ENCODE data around the gene SIGMAR1.
"Not testable (repeated sequence)": the region's sequence is repeated elsewhere in the genome, so short reads cannot be mapped to it uniquely, and the experiment has no call there.

The SIGMAR1 gene

DNA sequence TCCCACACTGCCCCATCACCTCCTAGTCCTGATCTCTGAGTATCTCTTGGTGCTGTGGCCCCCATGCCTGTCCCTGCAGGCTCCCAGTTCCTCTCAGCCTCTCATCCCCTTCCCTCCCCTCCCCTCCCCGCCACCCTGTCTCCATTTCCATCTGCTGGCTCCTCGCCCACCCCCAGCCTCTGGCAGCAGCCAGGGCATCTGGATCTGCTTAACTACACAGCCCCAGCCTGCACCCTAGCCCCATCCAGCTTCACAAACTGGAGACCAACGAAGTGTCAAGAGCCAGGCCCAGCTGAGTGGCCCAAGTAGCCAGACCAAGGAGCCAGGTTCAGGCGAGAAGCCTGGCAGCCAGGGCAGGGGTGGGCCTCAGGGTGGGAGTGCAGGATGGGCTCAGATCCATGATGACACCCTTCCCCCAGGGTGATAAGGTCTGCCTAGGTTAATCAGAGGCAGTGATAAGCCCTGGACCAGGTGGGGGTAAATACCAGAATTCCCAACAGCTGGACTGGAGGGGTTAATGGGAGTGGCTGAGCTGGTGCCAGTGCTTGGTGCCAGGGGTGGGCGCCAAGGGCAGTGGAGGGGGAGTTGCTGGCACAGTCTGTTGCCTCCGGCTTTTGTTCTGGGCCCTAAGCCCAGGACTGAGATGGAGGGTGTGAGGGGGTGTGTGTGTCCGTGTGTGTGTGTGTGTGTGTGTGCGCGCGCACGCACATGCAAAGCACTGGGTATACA is 16.9 kb upstream of the SIGMAR1 start:
- peak; percentile 39 for DNase-seq (ENCODE audit: low spot score)

DNA sequence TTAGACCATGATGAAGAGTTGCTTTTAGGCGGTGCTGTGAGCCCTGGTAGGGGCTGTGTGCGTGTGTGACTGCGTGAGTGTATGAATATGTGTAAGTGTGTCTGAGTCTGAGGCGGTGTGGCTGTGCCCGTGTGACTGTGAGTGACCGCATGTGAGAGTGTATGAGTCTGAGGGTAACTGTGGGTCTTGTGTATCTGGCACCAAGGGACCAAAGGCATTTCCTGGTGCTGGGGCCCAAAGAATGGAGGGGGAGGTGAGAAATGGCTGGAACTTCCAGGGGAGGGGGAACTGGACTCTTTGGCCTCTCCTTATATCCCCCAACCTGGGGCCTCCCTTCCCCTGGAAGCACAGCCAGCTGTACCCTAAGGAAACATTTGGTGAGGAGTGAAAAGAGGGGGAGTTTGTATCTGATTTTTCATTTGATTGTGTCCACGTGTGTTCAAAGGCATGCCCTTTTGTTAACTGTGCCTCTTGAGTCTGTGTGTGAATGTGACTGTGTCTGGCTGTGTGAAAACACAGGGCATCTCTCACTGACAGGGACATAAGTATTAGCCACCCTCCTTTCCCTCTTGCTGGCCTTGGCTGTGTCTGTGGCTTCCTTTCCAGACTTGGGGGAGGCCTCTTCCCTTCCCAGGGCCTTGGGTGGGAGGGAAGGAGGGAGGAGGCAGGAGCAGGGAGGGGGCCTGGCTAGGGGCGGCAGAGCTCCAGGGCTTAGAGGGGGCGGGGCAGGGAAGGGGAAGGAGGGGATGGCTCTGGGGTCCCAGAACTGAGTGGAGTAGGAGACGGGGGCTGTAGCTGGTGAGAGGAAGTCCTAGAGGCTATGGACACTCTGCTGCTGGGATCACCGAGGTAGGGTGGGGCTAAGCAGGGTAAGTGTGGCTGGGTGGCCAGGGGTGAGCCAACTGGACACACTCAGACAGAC is 15.8 kb upstream of the SIGMAR1 start:
- peak; percentile 55 for DNase-seq (ENCODE audit: low spot score)

DNA sequence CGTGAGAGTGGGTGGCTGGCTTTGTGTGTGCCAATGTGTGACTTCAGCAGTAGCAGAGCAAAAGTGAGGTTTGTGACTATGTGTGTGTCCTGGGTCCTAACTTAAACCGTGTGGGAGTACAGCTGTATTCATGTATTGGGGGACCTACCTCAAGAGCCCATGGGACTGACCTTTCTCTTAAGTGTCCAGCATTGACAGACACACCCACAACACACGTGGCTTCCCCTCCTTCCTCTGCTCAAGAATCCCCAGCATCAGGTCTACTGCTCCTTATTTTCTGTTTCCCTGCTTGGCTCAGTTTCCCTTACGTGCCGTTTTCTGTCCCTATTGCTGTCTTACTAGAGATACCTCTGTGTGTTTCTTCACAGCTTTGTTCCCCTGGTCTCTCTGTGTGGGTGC is 15.0 kb upstream of the SIGMAR1 start:
- peak; percentile 42 for DNase-seq (ENCODE audit: low spot score)

DNA sequence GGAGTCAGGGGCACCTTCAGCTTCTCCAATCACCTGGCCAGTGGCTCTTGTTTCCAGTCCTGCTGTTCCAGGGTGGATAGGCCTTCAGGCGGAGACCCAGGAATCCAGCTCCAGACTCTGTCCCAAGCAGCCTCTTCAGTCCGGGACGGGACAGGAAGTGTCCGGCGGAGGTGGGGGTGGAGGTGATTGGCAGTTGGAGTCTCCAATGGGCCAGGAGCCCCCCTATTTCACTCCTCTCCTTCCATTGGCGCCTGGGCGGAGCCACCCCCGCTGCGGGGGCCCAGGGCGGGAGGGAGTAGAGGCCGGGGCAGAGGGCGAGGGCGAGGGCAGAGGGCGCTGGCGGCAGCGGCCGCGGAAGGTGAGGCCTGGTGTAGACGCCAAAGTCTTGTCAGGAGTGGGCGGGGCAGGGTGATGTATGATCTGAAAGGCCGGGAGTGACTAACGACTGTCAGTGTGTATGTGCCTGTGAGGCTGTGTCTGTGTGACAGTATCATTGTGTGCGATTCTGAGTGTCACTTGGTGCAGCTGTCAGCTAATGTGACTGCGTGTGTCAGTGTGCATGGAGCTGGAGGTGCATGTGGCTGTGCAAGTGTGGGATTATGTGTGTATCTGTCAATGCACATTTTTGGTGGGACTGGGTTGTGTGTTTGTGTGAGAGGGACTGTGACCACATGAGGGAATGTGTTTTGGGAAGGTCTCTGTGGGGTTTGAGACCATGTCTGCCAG is 14.5 kb upstream of the SIGMAR1 start, which contains the start of gene IL11RA:
IL11RA (plus strand) TSS at position 310 of the 726 bp plus-strand sequence. CDS start 3,033 bp downstream, outside the sequence.
- DNase-seq (ENCODE audit: low spot score), result peak; percentile 94

DNA sequence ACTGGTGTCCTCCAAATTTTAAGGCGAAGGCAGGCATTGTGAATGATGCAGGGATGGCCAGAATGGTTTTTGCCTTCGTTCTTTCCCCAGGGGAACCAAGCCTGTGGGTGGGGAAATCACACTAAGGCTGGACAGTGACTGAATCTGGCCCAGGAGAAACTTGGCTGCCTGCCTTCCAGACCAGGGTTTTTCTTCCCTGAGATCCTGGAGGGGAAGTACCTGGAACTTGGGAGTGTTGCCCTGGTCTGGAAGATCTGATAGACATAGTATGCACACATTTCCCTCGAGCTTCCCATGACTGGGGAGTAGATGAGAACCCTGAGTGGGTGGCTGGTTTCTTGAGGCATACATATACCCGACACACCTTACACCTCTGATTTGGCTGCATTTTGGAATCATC is 13.7 kb upstream of the SIGMAR1 start:
- DNase-seq (ENCODE audit: low spot score), result no peak

DNA sequence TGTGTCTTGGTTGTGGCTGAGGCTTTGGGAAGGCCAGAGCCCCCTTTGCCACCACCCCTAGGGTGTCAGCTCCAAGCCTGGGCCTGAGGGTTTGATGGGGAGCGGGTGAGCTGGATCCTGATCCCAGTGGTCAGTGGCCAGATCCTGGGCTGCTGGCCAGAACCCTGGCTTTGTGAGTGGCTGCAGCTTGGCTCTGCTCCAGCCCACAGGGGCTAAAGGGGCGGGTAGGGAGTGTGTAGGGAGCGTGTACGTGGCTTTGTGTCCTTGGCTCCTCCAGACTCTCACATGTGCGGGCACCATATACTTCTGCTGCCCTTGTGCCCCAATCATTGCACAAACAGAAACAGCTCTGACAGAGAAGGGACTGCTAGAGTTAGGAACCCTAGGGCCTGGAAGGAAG is 13.2 kb upstream of the SIGMAR1 start:
- DNase-seq (ENCODE audit: low spot score), result peak; percentile 39

DNA sequence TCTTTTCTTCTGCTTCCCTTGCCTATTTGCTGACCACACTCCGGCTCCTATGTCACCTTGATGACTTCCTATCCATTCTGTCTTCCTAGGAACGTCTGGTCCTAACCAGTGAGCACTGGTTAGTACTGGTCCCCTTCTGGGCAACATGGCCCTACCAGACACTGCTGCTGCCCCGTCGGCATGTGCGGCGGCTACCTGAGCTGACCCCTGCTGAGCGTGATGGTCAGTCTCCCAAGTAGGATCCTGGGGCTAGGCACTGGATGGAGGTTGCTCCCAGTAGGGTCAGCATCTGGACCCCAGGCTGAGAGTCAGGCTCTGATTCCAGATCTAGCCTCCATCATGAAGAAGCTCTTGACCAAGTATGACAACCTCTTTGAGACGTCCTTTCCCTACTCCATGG is 11.1 kb upstream of the SIGMAR1 start:
- DNase-seq (ENCODE audit: low spot score), result peak; percentile 34

DNA sequence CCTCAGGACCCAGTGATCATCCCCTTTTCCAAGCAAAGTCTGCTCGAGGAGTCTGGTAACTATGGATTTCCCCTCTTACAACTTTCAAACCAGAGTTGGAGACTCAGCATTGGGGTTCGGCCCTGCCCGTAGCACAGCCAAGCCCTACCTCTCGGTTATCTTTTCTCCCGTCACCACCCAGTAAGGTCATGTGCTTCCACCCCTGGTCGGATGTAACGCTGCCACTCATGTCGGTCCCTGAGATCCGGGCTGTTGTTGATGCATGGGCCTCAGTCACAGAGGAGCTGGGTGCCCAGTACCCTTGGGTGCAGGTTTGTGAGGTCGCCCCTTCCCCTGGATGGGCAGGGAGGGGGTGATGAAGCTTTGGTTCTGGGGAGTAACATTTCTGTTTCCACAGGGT is 10.1 kb upstream of the SIGMAR1 start:
- DNase-seq (ENCODE audit: low spot score), result no peak

DNA sequence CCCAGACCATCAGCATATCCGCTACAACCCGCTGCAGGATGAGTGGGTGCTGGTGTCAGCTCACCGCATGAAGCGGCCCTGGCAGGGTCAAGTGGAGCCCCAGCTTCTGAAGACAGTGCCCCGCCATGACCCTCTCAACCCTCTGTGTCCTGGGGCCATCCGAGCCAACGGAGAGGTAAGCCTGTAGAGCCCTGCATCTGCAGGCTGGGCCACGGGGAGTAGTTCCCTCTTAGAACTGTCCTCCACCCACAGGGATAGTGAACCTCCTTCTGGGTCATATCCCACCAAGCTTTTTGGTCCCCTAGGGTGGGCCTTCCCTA is 9.5 kb upstream of the SIGMAR1 start:
- no peak for DNase-seq (ENCODE audit: low spot score)

DNA sequence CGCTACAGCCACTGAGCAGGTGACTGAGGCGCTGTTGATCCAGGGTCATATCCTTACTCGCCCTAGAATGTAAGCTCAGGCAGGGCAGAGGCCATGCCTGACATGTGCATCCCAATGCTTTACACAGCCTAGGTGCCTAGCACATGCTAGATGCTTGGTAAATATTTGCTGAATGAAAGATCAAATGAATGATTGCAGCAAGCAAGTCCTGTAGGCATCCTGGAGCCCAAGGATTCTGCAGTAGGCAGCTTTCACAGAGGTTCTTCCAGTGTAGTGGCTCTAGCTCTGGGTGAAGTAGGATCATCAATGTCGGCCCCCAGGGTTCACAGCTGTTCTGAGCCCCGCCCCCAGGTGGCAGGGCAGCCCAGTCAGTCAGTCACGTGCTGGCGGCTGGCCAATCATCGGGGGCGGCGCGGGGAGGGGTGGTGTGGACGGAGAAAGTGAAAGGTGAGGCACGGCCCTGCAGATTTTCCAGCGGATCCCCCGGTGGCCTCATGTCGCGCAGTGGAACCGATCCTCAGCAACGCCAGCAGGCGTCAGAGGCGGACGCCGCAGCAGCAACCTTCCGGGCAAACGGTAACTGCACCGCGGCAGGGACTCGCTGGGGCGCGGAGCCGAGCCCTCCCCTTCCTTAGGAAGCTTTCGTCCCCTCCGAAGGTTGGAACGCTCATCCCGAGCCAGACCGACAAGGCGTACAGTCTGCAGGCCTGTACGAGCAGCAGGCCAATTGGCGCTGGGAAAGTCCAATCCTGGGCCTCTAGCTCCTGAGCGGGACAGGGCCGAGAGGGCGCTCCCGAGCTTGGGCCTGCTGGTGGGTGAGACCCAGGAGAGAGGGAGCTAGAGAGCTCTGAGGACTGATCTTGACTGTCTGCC is 8.9 kb upstream of the SIGMAR1 start, which contains the start of gene GALT:
GALT (plus strand) TSS at position 465 of the 873 bp plus-strand sequence; CDS start at position 495, 30 bp downstream.
- peak; percentile 97 for DNase-seq (ENCODE audit: low spot score)

DNA sequence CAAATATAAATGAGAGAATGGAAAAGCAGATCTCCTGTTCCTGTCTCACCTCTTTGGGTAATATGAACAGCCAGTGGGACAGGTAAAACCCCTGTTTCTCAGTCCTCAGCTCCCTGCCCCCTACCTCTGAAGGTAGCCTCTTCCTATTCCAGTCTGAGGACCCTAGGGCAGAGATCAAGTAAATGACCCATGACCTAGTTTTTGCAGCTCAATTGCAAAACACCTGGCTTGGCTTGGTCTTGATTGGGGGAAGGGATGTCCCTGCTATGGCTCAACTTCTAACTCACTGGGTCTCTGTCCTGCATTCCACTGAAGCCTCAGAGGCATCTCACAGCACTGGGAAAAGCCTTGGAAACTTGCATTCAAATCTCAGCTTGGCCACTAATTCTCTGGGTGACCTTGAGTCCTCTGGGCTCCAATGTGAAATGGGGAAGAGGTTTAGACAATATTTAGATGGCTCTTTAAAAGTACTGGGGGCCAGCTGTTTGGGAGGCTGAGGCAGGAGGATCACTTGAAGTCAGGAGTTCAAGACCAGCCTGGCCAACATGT is 7.3 kb upstream of the SIGMAR1 start:
- no peak for DNase-seq (ENCODE audit: low spot score)

DNA sequence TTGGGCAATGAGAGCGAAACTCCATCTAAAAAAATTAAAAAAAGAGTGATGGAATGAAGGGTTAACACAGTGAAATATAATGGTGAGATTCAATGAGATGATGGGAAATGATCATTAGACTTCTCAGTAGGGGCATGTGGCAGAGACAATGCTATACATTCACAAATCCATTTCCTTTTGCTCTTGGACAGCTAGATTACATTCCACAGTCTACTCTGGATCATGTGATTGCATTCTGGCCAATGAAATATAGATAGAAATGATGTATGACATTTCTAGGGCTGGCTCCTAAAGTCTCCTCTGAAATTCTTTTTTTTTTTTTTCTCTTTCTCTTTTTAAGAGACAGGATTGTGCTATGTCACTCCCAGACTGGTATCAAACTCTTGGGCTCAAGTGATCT is 5.1 kb upstream of the SIGMAR1 start:
- no peak for DNase-seq (ENCODE audit: low spot score)

DNA sequence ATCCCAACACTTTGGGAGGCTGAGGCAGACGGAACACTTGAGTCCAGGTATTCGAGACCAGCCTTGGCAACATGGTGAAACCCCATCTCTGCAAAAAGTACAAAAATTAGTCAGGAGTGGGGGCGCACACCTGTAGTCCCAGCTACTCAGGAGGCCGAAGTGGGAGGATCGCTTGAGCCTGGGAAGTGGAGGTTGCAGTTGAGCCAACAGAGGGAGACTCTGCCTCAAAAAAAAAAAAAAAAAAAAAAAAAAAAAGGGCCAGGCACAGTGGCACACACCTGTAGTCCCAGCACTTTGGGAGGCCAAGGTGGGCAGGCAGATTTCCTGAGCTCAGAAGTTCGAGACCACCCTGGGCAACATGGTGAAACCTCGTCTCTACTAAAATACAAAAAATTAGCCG is 1.7 kb upstream of the SIGMAR1 start:
- not testable (repeated sequence) for DNase-seq (ENCODE audit: low spot score)

DNA sequence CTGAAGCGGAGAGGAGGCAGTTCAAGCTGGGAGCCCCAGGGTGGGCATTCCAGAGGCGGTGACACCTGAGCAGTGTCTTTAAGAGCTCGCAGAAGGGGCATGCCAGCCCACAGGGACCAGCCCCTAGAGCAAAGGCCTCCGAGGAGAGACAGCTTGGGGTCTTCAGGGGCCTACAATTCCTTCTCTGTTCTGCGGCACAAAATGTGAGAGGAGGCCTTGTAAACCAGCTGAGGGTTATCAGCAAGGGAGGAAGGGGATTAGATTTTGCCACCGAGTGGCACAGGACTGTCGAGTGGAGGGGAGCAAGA is 505 bp upstream of the SIGMAR1 start:
- no peak for DNase-seq (ENCODE audit: low spot score)

DNA sequence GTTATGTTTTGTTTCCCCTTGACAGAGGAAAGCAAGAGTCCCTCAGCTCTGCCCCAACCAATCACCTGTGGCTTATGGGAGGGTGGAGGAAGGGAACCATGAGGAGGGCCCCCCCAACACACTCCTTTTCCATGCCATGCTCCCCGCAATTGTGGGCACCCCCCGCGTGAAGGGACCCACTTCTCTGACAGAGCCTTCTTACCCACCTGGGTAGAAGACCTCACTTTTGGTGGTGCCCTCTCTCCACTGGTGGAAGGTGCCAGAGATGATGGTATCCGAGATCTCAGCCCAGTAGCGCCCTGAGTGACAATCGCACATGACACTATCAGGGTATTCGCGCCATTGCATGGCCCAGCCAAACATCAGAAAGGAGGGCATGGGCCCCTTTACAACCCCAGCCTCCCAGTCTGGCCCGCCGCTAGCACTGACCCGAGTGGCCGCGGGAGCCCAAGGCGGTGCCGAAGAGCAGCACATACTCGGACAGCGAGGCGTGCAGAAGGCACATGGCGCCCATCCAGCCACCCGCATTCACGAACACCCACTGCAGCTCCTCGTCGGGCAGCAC is 714 bp downstream of the SIGMAR1 start:
- no peak for DNase-seq (ENCODE audit: low spot score)

DNA sequence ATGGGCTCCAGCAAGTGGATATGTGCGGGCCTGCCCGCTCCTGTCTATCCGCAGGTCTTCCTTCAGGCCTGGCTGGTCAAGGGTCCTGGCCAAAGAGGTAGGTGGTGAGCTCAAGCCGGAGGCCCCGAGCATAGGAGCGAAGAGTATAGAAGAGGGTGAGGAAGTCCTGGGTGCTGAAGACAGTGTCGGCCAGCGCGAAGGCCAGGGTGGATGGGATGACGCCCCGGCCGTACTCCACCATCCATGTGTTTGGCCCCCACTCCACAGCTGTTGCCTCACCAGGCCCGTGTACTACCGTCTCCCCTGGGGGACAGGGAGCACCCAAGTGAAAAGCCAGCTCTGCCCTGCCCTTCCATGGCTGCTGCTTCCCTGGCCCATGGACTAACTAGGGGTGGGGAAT is 2.0 kb downstream of the SIGMAR1 start:
- no peak for DNase-seq (ENCODE audit: low spot score)

DNA sequence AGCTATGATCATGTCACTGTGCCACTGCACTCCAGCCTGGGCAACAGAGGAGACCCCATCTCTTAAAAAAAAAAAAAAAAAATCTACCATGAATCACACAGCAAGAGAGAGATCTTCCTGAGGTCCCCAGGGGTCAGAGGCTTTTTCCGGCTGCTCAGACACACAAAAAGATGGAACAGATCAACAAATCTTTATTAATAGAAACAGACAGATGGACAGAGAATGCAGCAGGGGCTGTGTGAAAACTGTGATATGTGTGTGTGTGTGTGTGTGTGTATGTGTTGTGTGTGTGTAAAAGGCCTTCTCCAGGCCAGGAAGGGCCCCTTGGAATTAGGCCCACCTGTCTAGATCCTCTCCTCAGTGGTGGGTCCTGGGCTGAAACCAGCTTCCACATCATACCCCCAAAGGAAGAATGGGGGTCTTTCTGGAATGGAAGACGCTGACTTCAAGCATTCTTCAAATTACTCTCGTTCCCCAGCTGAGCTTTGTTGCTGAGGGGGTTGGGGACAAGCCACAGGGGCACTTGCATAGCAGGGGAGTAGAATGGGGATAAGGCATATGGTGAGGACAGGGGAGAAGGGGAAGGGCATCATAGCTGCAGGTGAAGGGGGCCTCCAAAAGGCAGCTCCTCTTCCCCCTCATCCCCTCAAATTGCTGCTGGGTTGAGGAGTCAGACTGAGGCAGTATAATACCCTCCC is 2.9 kb downstream of the SIGMAR1 start:
- no peak for DNase-seq (ENCODE audit: low spot score)

DNA sequence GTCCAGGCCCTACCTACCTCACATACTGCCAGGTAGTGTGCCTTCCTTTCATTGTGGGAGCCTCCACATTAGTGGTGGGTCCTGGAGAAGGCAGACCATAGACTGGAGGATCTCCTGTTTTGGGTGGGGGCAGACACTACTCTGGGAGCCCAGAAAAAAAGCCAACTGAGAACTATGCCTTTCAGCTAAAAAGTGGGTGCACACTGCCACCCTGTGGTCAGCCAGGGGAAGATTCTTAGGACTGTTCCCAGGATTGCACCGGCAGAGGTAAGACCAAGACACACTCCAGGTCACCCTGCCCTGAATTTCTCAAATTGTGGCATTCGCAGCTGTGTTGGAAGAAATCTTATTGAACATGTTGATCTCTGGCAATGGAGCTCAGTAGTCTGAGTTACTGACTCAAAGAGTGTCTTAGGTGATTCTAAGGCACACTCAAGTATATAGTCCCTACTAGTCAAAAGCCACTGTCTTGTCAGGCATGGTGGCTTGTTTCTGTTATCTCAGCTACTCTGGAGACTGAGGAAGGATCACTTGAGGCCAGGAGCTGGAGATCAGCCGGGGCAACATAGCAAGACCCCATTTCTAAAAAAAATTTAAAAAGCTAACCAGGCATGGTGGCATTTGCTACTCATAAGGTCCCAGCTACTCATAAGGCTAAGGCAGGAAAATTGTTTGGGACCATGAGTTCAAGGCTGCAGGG is 3.6 kb downstream of the SIGMAR1 start:
- DNase-seq (ENCODE audit: low spot score), result peak; percentile 82

DNA sequence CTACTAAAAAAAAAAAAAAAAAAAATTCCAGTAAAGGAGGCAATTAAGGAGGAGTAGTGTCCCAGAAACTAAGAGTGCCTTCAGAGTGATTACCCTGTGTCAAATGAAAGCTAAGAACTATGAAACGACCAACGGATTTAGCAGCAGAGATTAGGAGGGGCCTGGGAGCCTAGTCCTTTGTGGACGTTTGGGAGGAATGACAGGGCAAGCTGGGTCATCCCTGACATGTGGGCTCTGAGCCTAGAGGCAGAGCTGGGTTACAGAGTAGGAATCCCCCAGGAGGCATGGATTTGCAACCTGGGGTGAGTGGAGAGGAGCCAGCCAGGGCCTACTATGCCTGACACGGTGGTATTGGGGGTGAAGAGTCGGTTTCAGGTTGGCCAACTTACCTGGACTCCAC is 4.4 kb downstream of the SIGMAR1 start:
- DNase-seq (ENCODE audit: low spot score), result no peak
